HCT116 (cell line): ENCODE results near the gene SPCS2. TPM values are rescaled to one million over a fixed set of nuclear protein-coding genes. Genes with fewer than 3 reads are reported as not detected.

Experiments
- ATAC-seq: fragments of 200-7000 bp; cut with Tn5 transposase; 2 replicates; pipeline ENCODE4 v1.9.1; 2020; ENCODE audit warnings: mild to moderate bottlenecking, moderate library complexity
- BruUV-seq: library from RNA; stranded (reverse); fragments of 400-500 nt; replicated peaks from 2 replicates; lab custom pipeline; 2021; lab: Mats Ljungman, UMichigan
- CTCF ChIA-PET: fragments of 300-600 bp; sonication (Branson Sonifier 250); formaldehyde crosslinking; loops from one replicate; lab custom pipeline; 2021; ENCODE audit warnings: antibody characterized with exemption; lab: Charles Lee
- POLR2A ChIA-PET: fragments of 300-600, 350-600 bp; sonication (Branson Sonifier 250); formaldehyde crosslinking; loops from one replicate; lab custom pipeline; 2021; ENCODE audit warnings: antibody characterized with exemption; lab: Charles Lee
- RAD21 ChIA-PET, 2 experiments: fragments of 300-600 bp; sonication (Branson Sonifier 250); formaldehyde crosslinking; loops; one replicate each; lab custom pipeline; 2023; ENCODE audit warnings: low total read pairs in 2 of 2; ENCODE audit not compliant: uncharacterized antibody in 2 of 2, unreplicated experiment in 2 of 2, low non-redundant PET in 1 of 2; lab: Charles Lee
- DNase-seq: peaks from one replicate; pipeline ENCODE4 v3.0.0-alpha.2; 2010; ENCODE audit warnings: low read depth, low spot score
- H2AFZ ChIP-seq: fragments of 200-600 bp; shearing (Covaris generic), sonication (generic); 2 replicates; pipeline ENCODE4 v1.6.1; 2017; ENCODE audit warnings: low read depth, mixed run types, mixed read lengths, antibody characterized with exemption, low read length; ENCODE audit not compliant: poor library complexity, severe bottlenecking
- H3K27ac ChIP-seq: 2 replicates; pipeline ENCODE4 v1.5.1; 2012; ENCODE audit warnings: low read depth, low read length
- H3K27me3 ChIP-seq: fragments of 200-600 bp; sonication (generic); 2 replicates; pipeline ENCODE4 v1.6.1; 2016; ENCODE audit warnings: mixed run types, low read length, mixed read lengths; ENCODE audit not compliant: insufficient read depth
- H3K36me3 ChIP-seq, 2 experiments: fragments of 200-500 bp in 1 of 2; fragments of 200-600 bp in 1 of 2; sonication (Bioruptor generic) in 1 of 2; sonication (generic) in 1 of 2; 2 replicates each; pipeline versions ENCODE4 v1.5.1 to v1.6.1; 2014 to 2016; ENCODE audit warnings: low read length in 2 of 2, inconsistent platforms in 1 of 2, mixed read lengths in 1 of 2, mixed run types in 1 of 2; ENCODE audit not compliant: insufficient read depth in 2 of 2, control insufficient read depth in 1 of 2
- H3K4me1 ChIP-seq, 2 experiments: fragments of 200-600 bp in 1 of 2; sonication (generic) in 1 of 2; 2 replicates each; pipeline versions ENCODE4 v1.5.1 to v1.6.1; 2012 to 2017; ENCODE audit warnings: low read length in 2 of 2, inconsistent platforms in 1 of 2, mild to moderate bottlenecking in 1 of 2, mixed read lengths in 1 of 2, mixed run types in 1 of 2, moderate library complexity in 1 of 2; ENCODE audit not compliant: insufficient read depth in 2 of 2, control insufficient read depth in 1 of 2
- H3K4me2 ChIP-seq: fragments of 200-600 bp; sonication (generic); 2 replicates; pipeline ENCODE4 v1.6.1; 2017; ENCODE audit warnings: mixed run types, low read length, mixed read lengths
- H3K4me3 ChIP-seq, 2 experiments: fragments of 200-600 bp in 1 of 2; sonication (generic) in 1 of 2; replicated peaks in 1 of 2; 2 replicates each; pipeline ENCODE4 v1.5.1; 2011 to 2016; ENCODE audit warnings: low read length in 2 of 2, control low read depth in 1 of 2, low read depth in 1 of 2, mild to moderate bottlenecking in 1 of 2, mixed read lengths in 1 of 2, mixed run types in 1 of 2
- H3K79me2 ChIP-seq: fragments of 200-600 bp; sonication (generic); 2 replicates; pipeline ENCODE4 v1.6.1; 2017; ENCODE audit warnings: mild to moderate bottlenecking, mixed run types, low read length, moderate library complexity, mixed read lengths; ENCODE audit not compliant: insufficient read depth
- H3K9ac ChIP-seq: fragments of 200-600 bp; sonication (generic); 2 replicates; pipeline ENCODE4 v1.6.1; 2016; ENCODE audit warnings: low read length, mixed read lengths
- H3K9me2 ChIP-seq: fragments of 200-600 bp; sonication (generic), shearing (Covaris generic); 2 replicates; pipeline ENCODE4 v1.6.1; 2017; ENCODE audit warnings: mixed run types, mild to moderate bottlenecking, moderate library complexity; ENCODE audit not compliant: insufficient read depth
- H3K9me3 ChIP-seq, 2 experiments: fragments of 200-500 bp in 1 of 2; fragments of 200-600 bp in 1 of 2; sonication (Bioruptor generic) in 1 of 2; sonication (generic) in 1 of 2; 2 replicates each; pipeline ENCODE4 v1.6.1; 2014 to 2017; ENCODE audit warnings: low read length in 2 of 2, mixed read lengths in 2 of 2, inconsistent platforms in 1 of 2, low read depth in 1 of 2, mild to moderate bottlenecking in 1 of 2, mixed run types in 1 of 2, moderate library complexity in 1 of 2; ENCODE audit not compliant: control insufficient read depth in 1 of 2, insufficient read depth in 1 of 2
- H4K20me1 ChIP-seq: fragments of 200-600 bp; sonication (generic), shearing (Covaris generic); 2 replicates; pipeline ENCODE4 v1.6.1; 2017; ENCODE audit warnings: mixed run types, mild to moderate bottlenecking, moderate library complexity; ENCODE audit not compliant: insufficient read depth
- CBX3 ChIP-seq: IDR thresholded peaks from 2 replicates; pipeline ENCODE4 v1.6.1; 2012; ENCODE audit warnings: low read depth
- CEBPB ChIP-seq: IDR thresholded peaks from 2 replicates; pipeline ENCODE4 v1.6.1; 2012; ENCODE audit warnings: low read depth
- ELF1 ChIP-seq: IDR thresholded peaks from 2 replicates; pipeline ENCODE4 v1.6.1; 2012; ENCODE audit warnings: low read depth, borderline replicate concordance
- EZH2 ChIP-seq: fragments of 200-600 bp; sonication (generic); IDR thresholded peaks from 2 replicates; pipeline ENCODE4 v1.6.1; 2017; ENCODE audit warnings: antibody characterized with exemption, mixed run types
- EZH2phosphoT487 ChIP-seq: fragments of 200-600 bp; IDR thresholded peaks from 2 replicates; pipeline ENCODE4 v1.6.1; 2018; ENCODE audit warnings: antibody characterized with exemption, borderline replicate concordance
- JUND ChIP-seq: IDR thresholded peaks from 2 replicates; pipeline ENCODE4 v1.6.1; 2012
- POLR2A ChIP-seq: IDR thresholded peaks from 2 replicates; pipeline ENCODE4 v1.7.0; 2011; ENCODE audit warnings: borderline replicate concordance; ENCODE audit not compliant: insufficient read depth, insufficient read length; ENCODE audit errors: extremely low read depth
- POLR2AphosphoS5 ChIP-seq: IDR thresholded peaks from 2 replicates; pipeline ENCODE4 v1.6.1; 2011; ENCODE audit warnings: mild to moderate bottlenecking, low read depth, low read length, moderate library complexity
- SIN3A ChIP-seq: IDR thresholded peaks from 2 replicates; pipeline ENCODE4 v1.6.1; 2012; ENCODE audit warnings: low read depth
- SRF ChIP-seq: IDR thresholded peaks from 2 replicates; pipeline ENCODE4 v1.6.1; 2012; ENCODE audit warnings: low read depth
- ZBTB33 ChIP-seq: IDR thresholded peaks from 2 replicates; pipeline ENCODE4 v1.6.1; 2011; ENCODE audit warnings: mild to moderate bottlenecking, low read length, moderate library complexity; ENCODE audit not compliant: insufficient replicate concordance; ENCODE audit errors: extremely low read depth
- ZNF274 ChIP-seq: fragments of 200-500 bp; sonication (Bioruptor generic); IDR thresholded peaks from 2 replicates; pipeline ENCODE4 v1.6.1; 2014; ENCODE audit warnings: mild to moderate bottlenecking, low read depth, low read length, inconsistent platforms
- intact Hi-C: fragments of 100-400 bp; cut with micrococcal nuclease; formaldehyde crosslinking; loops from 2 replicates; pipeline ENCODE4 v1.10.0; 2022
- total RNA-seq: library from RNA; stranded (reverse); gene quantifications from one replicate; pipeline ENCODE4 v1.2.1, GENCODE V29; 2021; ENCODE audit not compliant: unreplicated experiment
- TF ChIP-seq, protein P1 (sequence below): IDR thresholded peaks from 2 replicates; pipeline ENCODE4 v1.6.1; 2012
- TF ChIP-seq, protein P2 (sequence below), 3 experiments: fragments of 200-600 bp in 1 of 3; sonication (generic) in 1 of 3; IDR thresholded peaks in 2 of 3; conservative IDR thresholded peaks in 1 of 3; 2 replicates each; pipeline ENCODE4 v1.5.1; 2012 to 2017; ENCODE audit warnings: low read depth in 2 of 3, low read length in 2 of 3, antibody characterized with exemption in 1 of 3, borderline replicate concordance in 1 of 3, control low read depth in 1 of 3, mild to moderate bottlenecking in 1 of 3, mixed read lengths in 1 of 3, mixed run types in 1 of 3, moderate library complexity in 1 of 3; ENCODE audit not compliant: insufficient read depth in 1 of 3
- TF ChIP-seq, protein P3 (sequence below): IDR thresholded peaks from 2 replicates; pipeline ENCODE4 v1.6.1; 2012

SPCS2 gene
- total RNA-seq, 1 experiment from 2014 or later, result 133 TPM

DNA sequence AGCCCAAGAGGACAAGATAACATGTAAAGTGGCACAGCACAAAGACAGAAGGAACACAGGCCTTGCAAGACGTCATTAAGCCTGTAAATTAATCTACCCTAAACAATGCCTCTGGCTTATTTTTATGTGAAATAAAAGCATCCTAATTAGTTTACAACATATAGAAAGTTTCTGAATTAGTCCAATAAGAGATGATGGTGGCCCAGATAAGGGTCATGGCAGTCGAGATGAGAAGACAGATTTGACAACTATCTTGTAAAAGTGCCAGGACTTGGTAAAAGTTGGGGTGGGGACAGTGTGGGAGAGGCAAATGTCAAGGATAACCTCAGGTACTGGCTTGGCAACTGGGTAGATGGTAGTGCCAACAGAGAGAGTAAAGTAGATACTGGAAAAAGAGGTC, 13.8 kb upstream of the SPCS2 start:
- TF ChIP-seq, protein P1, sequence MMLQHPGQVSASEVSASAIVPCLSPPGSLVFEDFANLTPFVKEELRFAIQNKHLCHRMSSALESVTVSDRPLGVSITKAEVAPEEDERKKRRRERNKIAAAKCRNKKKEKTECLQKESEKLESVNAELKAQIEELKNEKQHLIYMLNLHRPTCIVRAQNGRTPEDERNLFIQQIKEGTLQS, result no peak
- no peak for TF ChIP-seq EZH2phosphoT487
- TF ChIP-seq ELF1, result no peak
- TF ChIP-seq JUND, result no peak
- TF ChIP-seq CBX3, result no peak
- TF ChIP-seq, protein P2, sequence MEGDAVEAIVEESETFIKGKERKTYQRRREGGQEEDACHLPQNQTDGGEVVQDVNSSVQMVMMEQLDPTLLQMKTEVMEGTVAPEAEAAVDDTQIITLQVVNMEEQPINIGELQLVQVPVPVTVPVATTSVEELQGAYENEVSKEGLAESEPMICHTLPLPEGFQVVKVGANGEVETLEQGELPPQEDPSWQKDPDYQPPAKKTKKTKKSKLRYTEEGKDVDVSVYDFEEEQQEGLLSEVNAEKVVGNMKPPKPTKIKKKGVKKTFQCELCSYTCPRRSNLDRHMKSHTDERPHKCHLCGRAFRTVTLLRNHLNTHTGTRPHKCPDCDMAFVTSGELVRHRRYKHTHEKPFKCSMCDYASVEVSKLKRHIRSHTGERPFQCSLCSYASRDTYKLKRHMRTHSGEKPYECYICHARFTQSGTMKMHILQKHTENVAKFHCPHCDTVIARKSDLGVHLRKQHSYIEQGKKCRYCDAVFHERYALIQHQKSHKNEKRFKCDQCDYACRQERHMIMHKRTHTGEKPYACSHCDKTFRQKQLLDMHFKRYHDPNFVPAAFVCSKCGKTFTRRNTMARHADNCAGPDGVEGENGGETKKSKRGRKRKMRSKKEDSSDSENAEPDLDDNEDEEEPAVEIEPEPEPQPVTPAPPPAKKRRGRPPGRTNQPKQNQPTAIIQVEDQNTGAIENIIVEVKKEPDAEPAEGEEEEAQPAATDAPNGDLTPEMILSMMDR (IDR thresholded peaks at IDR 0.05 in 2 of 3, conservative IDR thresholded peaks at IDR 0.05 in 1 of 3; ENCODE audit: borderline replicate concordance in 1 of 3, insufficient read depth in 1 of 3, low read depth in 2 of 3, low read length in 2 of 3), result no peak
- TF ChIP-seq ZNF274, result no peak
- no peak for TF ChIP-seq SRF
- TF ChIP-seq SIN3A, result no peak
- no peak for TF ChIP-seq POLR2A
- TF ChIP-seq, protein P3, sequence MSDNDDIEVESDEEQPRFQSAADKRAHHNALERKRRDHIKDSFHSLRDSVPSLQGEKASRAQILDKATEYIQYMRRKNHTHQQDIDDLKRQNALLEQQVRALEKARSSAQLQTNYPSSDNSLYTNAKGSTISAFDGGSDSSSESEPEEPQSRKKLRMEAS, result no peak
- TF ChIP-seq CEBPB, result no peak
- no peak for TF ChIP-seq ZBTB33
- TF ChIP-seq EZH2, result no peak
- no peak for TF ChIP-seq POLR2AphosphoS5
- POLR2A ChIA-PET, result no interaction called here
- H3K27me3 ChIP-seq, result no peaks in the 10 kb centered on the region
- no TSS peak for BruUV-seq
- H3K9ac ChIP-seq, result no peak overlapping the region
- no peaks in the 10 kb centered on the region for H3K9me3 ChIP-seq
- CTCF ChIA-PET, result interaction anchor here (1.4 kb wide), 1 partner anchor 313 kb away, joined by 3 read pairs; no protein-coding TSS in a partner anchor
- intact Hi-C loops, result no loop called here
- H3K4me1 ChIP-seq, result no peaks in the 10 kb centered on the region
- no peak overlapping the region for H3K4me3 ChIP-seq
- no peak overlapping the region for H2AFZ ChIP-seq
- no peaks in the 10 kb centered on the region for H3K9me2 ChIP-seq
- RAD21 ChIA-PET, result no interaction called here
- peaks cover 11 to 16% of the 10 kb centered on the region in 2 experiments; a peak in 2 of 4 replicates for H3K36me3 ChIP-seq
- ATAC-seq (no peak), DNase-seq (no peak)
- no peak overlapping the region for H3K4me2 ChIP-seq
- H3K79me2 ChIP-seq, result no peaks in the 10 kb centered on the region
- H3K27ac ChIP-seq, result no peak overlapping the region
- peaks cover under 1% of the 10 kb centered on the region; the same call in 1 of the 2 replicates for H4K20me1 ChIP-seq
